Brain microvascular endothelial cell (primary cell): Measurements from ENCODE around the gene STK11.

Experiments
- DNase-seq: peaks from one replicate; pipeline ENCODE4 v3.0.0-alpha.2; 2020
- H3K27ac ChIP-seq: fragments of 250-450 bp; sonication (Bioruptor Pico); 2 replicates; pipeline ENCODE4 v1.5.1; 2020; ENCODE audit warnings: mild to moderate bottlenecking, moderate library complexity
- H3K27me3 ChIP-seq: fragments of 250-450 bp; sonication (Bioruptor Pico); replicated peaks from 2 replicates; pipeline ENCODE4 v1.5.1; 2020; ENCODE audit warnings: mild to moderate bottlenecking
- H3K36me3 ChIP-seq: fragments of 250-450 bp; sonication (Bioruptor Pico); replicated peaks from 2 replicates; pipeline ENCODE4 v1.5.1; 2020; ENCODE audit warnings: mild to moderate bottlenecking
- H3K4me3 ChIP-seq: 2 replicates; pipeline ENCODE4 v1.5.1; 2011; ENCODE audit warnings: low read depth, mild to moderate bottlenecking, control low read depth, low read length, moderate library complexity
- in situ Hi-C: cut with HindIII; loops from 2 replicates; pipeline ENCODE4 v1.10.0; 2017; ENCODE audit warnings: low sequenced_read_pairs, low pct_ligation_motif_present
- TF ChIP-seq, protein P1 (sequence below): IDR thresholded peaks from 2 replicates; pipeline ENCODE4 v1.5.1; 2011; ENCODE audit warnings: low read depth, mild to moderate bottlenecking, moderate library complexity, low read length, control low read depth, inconsistent platforms; ENCODE audit errors: missing control alignments

The STK11 gene

DNA sequence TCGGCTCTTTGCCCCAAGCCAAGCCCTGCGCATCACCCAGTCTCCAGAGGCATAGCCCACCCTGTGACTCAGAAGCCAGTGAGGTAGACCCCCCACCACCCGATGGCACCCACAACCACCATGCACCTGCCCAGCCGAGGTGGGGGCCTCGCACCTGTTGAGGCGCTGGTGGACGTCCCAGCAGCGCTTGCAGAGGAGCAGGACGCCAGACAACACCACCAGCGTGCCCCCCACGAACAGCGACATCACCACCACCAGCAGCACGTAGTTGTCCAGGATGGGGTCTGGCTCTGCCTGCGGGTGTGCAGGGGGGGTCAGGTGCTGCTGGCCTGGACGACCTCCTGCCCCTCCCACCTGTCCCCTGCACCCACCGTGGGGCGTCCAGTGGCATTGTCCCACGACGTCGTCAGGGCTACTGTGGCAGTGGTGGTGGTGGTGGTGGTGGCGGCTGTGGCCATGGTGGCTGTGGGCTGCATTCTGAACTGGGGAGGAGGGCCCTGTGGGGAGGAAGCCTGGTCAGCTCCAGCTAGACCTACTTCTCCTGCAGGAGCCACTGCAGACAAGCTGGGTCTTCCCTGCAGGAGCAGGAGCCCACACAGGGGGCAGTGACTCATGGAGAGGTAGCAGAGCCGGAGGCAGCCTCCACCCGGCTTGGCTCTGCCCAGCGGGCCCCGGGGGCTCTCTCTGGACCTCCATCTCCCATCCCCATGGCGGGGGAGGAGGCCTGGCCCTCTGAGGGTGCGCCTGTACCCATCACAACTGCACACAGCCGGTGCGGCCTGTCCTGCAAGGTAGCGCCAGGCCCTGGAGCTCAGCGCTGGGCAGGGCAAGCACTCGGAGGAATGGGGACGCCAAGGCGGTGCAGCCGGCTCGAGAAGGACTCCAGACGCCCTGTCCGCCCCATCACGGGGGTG lies 30.3 kb downstream of the STK11 start:
- TF ChIP-seq, protein P1, sequence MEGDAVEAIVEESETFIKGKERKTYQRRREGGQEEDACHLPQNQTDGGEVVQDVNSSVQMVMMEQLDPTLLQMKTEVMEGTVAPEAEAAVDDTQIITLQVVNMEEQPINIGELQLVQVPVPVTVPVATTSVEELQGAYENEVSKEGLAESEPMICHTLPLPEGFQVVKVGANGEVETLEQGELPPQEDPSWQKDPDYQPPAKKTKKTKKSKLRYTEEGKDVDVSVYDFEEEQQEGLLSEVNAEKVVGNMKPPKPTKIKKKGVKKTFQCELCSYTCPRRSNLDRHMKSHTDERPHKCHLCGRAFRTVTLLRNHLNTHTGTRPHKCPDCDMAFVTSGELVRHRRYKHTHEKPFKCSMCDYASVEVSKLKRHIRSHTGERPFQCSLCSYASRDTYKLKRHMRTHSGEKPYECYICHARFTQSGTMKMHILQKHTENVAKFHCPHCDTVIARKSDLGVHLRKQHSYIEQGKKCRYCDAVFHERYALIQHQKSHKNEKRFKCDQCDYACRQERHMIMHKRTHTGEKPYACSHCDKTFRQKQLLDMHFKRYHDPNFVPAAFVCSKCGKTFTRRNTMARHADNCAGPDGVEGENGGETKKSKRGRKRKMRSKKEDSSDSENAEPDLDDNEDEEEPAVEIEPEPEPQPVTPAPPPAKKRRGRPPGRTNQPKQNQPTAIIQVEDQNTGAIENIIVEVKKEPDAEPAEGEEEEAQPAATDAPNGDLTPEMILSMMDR = peak; percentile 19
- in situ Hi-C loops = loop anchor here (25.0 kb wide), 1 partner anchor 124 kb away; the partner anchor contains the start of gene GPX4
- DNase-seq = no peak
- Histone ChIP-seq H3K36me3 (peaks cover 27% of the 10 kb centered on the region), H3K27me3 (no peaks in the 10 kb centered on the region), H3K27ac (no peak overlapping the region), H3K4me3 (peak overlapping the region; percentile 72)

- TF ChIP-seq, protein P1 = no peak
- in situ Hi-C loops = loop anchor here (25.0 kb wide), 1 partner anchor 124 kb away; the partner anchor contains the start of gene GPX4
- peaks cover 27% of the 10 kb centered on the region for H3K36me3 ChIP-seq
- no peaks in the 10 kb centered on the region for H3K27me3 ChIP-seq
- no peak for DNase-seq
- H3K4me3 ChIP-seq = peak overlapping the region; percentile 72
- no peak overlapping the region for H3K27ac ChIP-seq
Observed at GRCh38 chr19:1236576-1236975, 31.0 kb downstream of the STK11 start.

DNA sequence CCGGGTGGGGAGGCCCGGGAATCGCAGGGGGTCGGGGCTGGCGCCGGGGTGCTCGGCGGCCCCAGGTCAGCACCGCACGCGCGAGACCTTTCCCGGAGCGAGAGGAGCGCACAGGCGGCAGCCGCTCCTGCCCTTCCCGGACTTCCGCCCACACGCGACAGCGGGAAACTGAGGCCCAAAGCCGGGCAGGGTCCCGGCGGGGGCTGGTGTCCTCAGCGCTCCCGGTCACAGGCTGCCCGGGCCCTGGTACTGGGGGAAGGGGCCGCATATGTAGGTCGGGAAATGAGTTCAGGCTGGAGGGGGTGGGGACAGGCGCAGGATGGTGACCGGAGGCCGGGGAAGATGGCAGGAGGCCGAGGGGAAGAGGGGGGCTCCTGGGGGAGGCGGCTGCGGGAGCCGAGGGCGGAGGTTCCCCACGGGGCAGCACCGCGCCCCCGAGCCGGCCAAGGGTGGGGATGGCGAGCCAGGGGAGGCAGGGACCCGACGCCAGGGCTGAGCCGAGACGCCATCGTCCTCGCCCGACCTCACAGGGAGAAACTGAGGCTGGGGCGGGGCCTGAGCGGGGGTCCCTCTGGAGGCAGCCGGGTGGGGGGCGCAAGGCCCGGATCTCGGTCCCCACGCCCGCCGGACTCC lies 31.6 kb downstream of the STK11 start:
- Histone ChIP-seq H3K27ac (no peak overlapping the region), H3K36me3 (peaks cover 27% of the 10 kb centered on the region), H3K4me3 (peak overlapping the region; percentile 72), H3K27me3 (no peaks in the 10 kb centered on the region)
- in situ Hi-C loops = loop anchor here (25.0 kb wide), 1 partner anchor 125 kb away; the partner anchor contains the start of gene GPX4
- DNase-seq = no peak
- TF ChIP-seq, protein P1 = no peak

DNA sequence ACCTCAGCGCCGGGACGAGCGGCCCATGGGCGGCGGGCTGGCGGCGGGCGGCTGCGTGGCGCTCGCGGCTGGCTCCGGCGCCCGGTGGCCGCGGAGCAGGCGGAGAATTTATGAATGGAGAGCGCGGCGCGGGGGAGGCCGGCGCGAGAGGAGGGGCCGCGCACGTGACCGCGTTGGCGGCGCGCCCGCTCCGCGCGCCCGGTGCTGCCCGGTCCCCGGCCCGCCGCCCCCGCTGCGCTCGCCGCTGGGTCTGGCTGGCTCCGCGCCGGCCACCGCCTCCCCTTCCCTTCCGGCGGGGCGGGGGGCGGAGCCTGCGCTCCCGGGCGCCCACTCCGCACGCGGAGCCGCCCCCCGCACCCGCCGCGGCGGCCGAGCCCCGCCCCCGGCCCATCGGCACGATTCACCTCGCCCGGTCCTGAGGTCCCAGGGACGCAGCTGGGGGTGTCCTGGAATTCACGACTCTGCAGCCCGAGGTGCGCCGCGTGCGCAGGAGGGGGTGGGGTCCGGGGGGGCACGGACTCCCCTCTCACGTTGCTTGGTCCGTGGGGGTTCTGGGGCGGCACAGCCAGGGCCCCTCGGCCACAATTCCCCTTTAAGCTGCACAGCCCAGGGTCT lies 32.3 kb downstream of the STK11 start, which contains the start of gene CBARP:
Gene CBARP (minus strand): TSS at position 252 of the 615 bp plus-strand sequence. CDS start 1,905 bp downstream, outside the sequence.
- Histone ChIP-seq H3K36me3 (peaks cover 27% of the 10 kb centered on the region), H3K27me3 (no peaks in the 10 kb centered on the region), H3K27ac (no peak within 1 kb of the TSS), H3K4me3 (peak within 1 kb of the TSS; percentile 72)
- no peak for DNase-seq
- in situ Hi-C loops = loop anchor here (25.0 kb wide), 1 partner anchor 126 kb away; the partner anchor contains the start of gene GPX4
- TF ChIP-seq, protein P1 = no peak

GRCh38 chr19:1238369-1239303 lies 33.1 kb downstream of the STK11 start:
- DNase-seq = no peak
- Histone ChIP-seq H3K36me3 (peaks cover 21% of the 10 kb centered on the region), H3K4me3 (peak overlapping the region; percentile 72), H3K27ac (no peak overlapping the region), H3K27me3 (no peaks in the 10 kb centered on the region)
- in situ Hi-C loops = loop anchor here (25.0 kb wide), 1 partner anchor 126 kb away; the partner anchor contains the start of gene GPX4
- TF ChIP-seq, protein P1 = no peak
